K562 (cell line): ENCODE results near the gene ICE2. TPM values are rescaled to one million over a fixed set of nuclear protein-coding genes. Genes with fewer than 3 reads are reported as not detected.

Experiments used
- ATAC-seq: fragments of 200-7000 bp; cut with Tn5 transposase; 3 replicates; pipeline ENCODE4 v1.9.1; 2020; ENCODE audit warnings: moderate library complexity
- BruUV-seq: library from RNA; stranded (reverse); fragments of 400-500 nt; replicated peaks from 2 replicates; lab custom pipeline; 2021; lab: Mats Ljungman, UMichigan
- CTCF ChIA-PET: fragments of 300-600 bp; formaldehyde crosslinking; extraction: SDS; loops from one replicate; lab custom pipeline; 2021; ENCODE audit warnings: low intra/inter-chr PET ratio; lab: Yijun Ruan, JAX
- POLR2A ChIA-PET: fragments of 300-600, 350-650 bp; sonication (Branson Sonifier 250); formaldehyde crosslinking; extraction: SDS; loops from one replicate; lab custom pipeline; 2021; ENCODE audit warnings: antibody characterized with exemption, inconsistent platforms; lab: Yijun Ruan, JAX
- DNase-seq, 4 experiments: peaks; one replicate each; pipeline versions ENCODE4 v3.0.0 to v3.0.0-alpha.2; 2011 to 2018; ENCODE audit warnings: low spot score in 3 of 4, mixed read lengths in 3 of 4; ENCODE audit errors: extremely low read depth in 1 of 4
- FAIRE-seq: peaks from 2 replicates; lab custom pipeline; 2011; peaks lifted over from hg19 to GRCh38; lab: Jason Lieb, UNC
- H2AFZ ChIP-seq: 2 replicates; pipeline ENCODE4 v1.6.0; 2011; ENCODE audit warnings: low read depth, low read length, control low read depth, inconsistent platforms
- H3K27ac ChIP-seq: fragments of 200-600 bp; 3 replicates; pipeline ENCODE4 v1.8.0; 2011; ENCODE audit warnings: low read depth, mild to moderate bottlenecking, control low read depth, inconsistent platforms, low read length, moderate library complexity, mixed read lengths; ENCODE audit errors: extremely low read depth
- H3K27me3 ChIP-seq, 2 experiments: fragments of 300-600 bp in 1 of 2; 2 replicates in 1 of 2; 3 replicates in 1 of 2; pipeline versions ENCODE4 v1.6.0 to v1.8.0; 2011; ENCODE audit warnings: inconsistent platforms in 2 of 2, low read length in 2 of 2, mild to moderate bottlenecking in 1 of 2, mixed read lengths in 1 of 2, moderate library complexity in 1 of 2; ENCODE audit not compliant: control insufficient read depth in 2 of 2, insufficient read depth in 2 of 2
- H3K36me3 ChIP-seq: fragments of 300-600 bp; 3 replicates; pipeline ENCODE4 v1.8.0; 2011; ENCODE audit warnings: mild to moderate bottlenecking, low read length, inconsistent platforms; ENCODE audit not compliant: control insufficient read depth, insufficient read depth
- H3K4me1 ChIP-seq, 2 experiments: fragments of 200-600 bp in 1 of 2; replicated peaks in 1 of 2; 2 replicates in 1 of 2; 3 replicates in 1 of 2; pipeline versions ENCODE4 v1.5.1 to v1.8.0; 2011; ENCODE audit warnings: inconsistent platforms in 2 of 2, low read length in 2 of 2, mild to moderate bottlenecking in 1 of 2, mixed read lengths in 1 of 2, moderate library complexity in 1 of 2; ENCODE audit not compliant: control insufficient read depth in 2 of 2, insufficient read depth in 2 of 2
- H3K4me2 ChIP-seq: 2 replicates; pipeline ENCODE4 v1.6.1; 2011; ENCODE audit warnings: low read length, control low read depth, inconsistent platforms, mixed read lengths; ENCODE audit not compliant: insufficient read depth
- H3K4me3 ChIP-seq: fragments of 200-600 bp; sonication (generic), shearing (Covaris generic); 2 replicates; pipeline ENCODE4 v1.5.1; 2016; ENCODE audit warnings: control low read depth, inconsistent platforms
- H3K79me2 ChIP-seq: fragments of 200-600 bp; 3 replicates; pipeline ENCODE4 v1.8.0; 2011; ENCODE audit warnings: low read length, inconsistent platforms; ENCODE audit not compliant: control insufficient read depth, insufficient read depth
- H3K9ac ChIP-seq, 2 experiments: 2 replicates each; pipeline versions ENCODE4 v1.6.0 to v1.6.1; 2011; ENCODE audit warnings: low read depth in 2 of 2, low read length in 2 of 2, control low read depth in 1 of 2, inconsistent platforms in 1 of 2, mild to moderate bottlenecking in 1 of 2, mixed read lengths in 1 of 2; ENCODE audit not compliant: insufficient read depth in 1 of 2
- H3K9me1 ChIP-seq: one replicate; pipeline ENCODE4 v1.6.0; 2011; ENCODE audit warnings: inconsistent platforms, mild to moderate bottlenecking, low read length, moderate library complexity; ENCODE audit not compliant: control insufficient read depth, insufficient read depth
- H3K9me3 ChIP-seq: replicated peaks from 2 replicates; pipeline ENCODE4 v1.5.1; 2011; ENCODE audit warnings: low read depth, low read length, inconsistent platforms; ENCODE audit not compliant: control insufficient read depth, insufficient read depth
- H4K20me1 ChIP-seq: replicated peaks from 2 replicates; pipeline ENCODE4 v1.6.1; 2011; ENCODE audit warnings: low read length, inconsistent platforms, mixed read lengths; ENCODE audit not compliant: control insufficient read depth, insufficient read depth
- ARHGAP35 ChIP-seq: fragments of 450-650 bp; IDR thresholded peaks from 2 replicates; pipeline ENCODE4 v1.6.1; 2018; ENCODE audit not compliant: partially characterized antibody
- HEY1 ChIP-seq: fragments of 250-450 bp; sonication (Bioruptor Pico); IDR thresholded peaks from 2 replicates; pipeline ENCODE4 v1.5.0; 2020; ENCODE audit warnings: mild to moderate bottlenecking, moderate library complexity, borderline replicate concordance
- IRF1 ChIP-seq: sonication (generic); formaldehyde crosslinking; IDR thresholded peaks from 2 replicates; pipeline ENCODE4 v1.8.0; 2022; ENCODE audit warnings: missing genetic modification reagents, mild to moderate bottlenecking, borderline replicate concordance
- WHSC1 ChIP-seq: IDR thresholded peaks from one replicate; pipeline ENCODE4 v1.6.1; 2012; ENCODE audit warnings: low read length, control low read depth, inconsistent platforms
- ZKSCAN8 ChIP-seq: fragments of 200-800 bp; sonication (Bioruptor generic); IDR thresholded peaks from 2 replicates; pipeline ENCODE4 v1.6.1; 2016; ENCODE audit warnings: missing genetic modification characterization, missing compliant biosample characterization
- WGBS: fragments of 100-300 bp; shearing (Covaris generic); methylation state at CpG from one replicate; pipeline ENCODE4 v1.1.6; 2016; ENCODE audit warnings: low coverage, mixed read lengths; ENCODE audit not compliant: insufficient coverage; ENCODE audit errors: missing lambda C conversion rate; 5-methylcytosine and 5-hydroxymethylcytosine counted together
- in situ Hi-C: fragments of 300-500 bp; cut with MboI; formaldehyde crosslinking; loops from 4 replicates; pipeline ENCODE4 v1.15.0; 2018; ENCODE audit warnings: inconsistent platforms, mixed read lengths
- intact Hi-C: fragments of 100-400 bp; cut with micrococcal nuclease; formaldehyde crosslinking; loops from 2 replicates; pipeline ENCODE4 v1.14.2; 2022
- polyA plus RNA-seq, 8 experiments: library from polyadenylated mRNA; depleted of rRNA in 4 of 8; stranded (reverse) in 5 of 8; unstranded in 3 of 8; fragments of >200 nt; fragmentation: Nextera tagmentation in 2 of 8; fragmentation: Illumina TruSeq in 1 of 8; extraction: Ambion mirVana in 2 of 8; extraction: Trizol in 1 of 8; gene quantifications; 2 replicates each; pipeline versions ENCODE4 v1.2.1 to v1.2.3, GENCODE V29; 2011 to 2014; ENCODE audit warnings: inconsistent platforms in 1 of 8, missing spikeins in 1 of 8
- total RNA-seq, 7 experiments: library from RNA; depleted of rRNA in 6 of 7; stranded (reverse); fragments of >200 nt in 6 of 7; fragmentation: Illumina TruSeq in 2 of 7; extraction: Trizol in 2 of 7; gene quantifications; 2 replicates each; pipeline versions ENCODE4 v1.2.1 to v1.2.3, GENCODE V29; 2011 to 2021; ENCODE audit warnings: low replicate concordance in 1 of 7

Gene ICE2
- total and polyA plus RNA-seq, 9 of the 15 experiments (the other 6 are each of a cell fraction or from before 2014, with no cell fraction given), result 21.8 to 87.9 (median 58.1) TPM

GRCh38 chr15:60483042-60483441 is 4.1 kb upstream of the ICE2 start:
- Histone ChIP-seq H3K27ac (no peak overlapping the region), H3K9me1 (no peaks in the 10 kb centered on the region), H3K4me1 (peaks cover 0 to 13% of the 10 kb centered on the region in 2 experiments; a peak in 3 of 5 replicates), H3K27me3 (no peaks in the 10 kb centered on the region), H3K79me2 (peaks cover 18% of the 10 kb centered on the region), H3K9me3 (no peaks in the 10 kb centered on the region), H3K9ac (no peak overlapping the region), H2AFZ (no peak overlapping the region), H3K4me2 (no peak overlapping the region), H4K20me1 (no peaks in the 10 kb centered on the region), H3K4me3 (no peak overlapping the region), H3K36me3 (no peaks in the 10 kb centered on the region)
- ATAC-seq (no peak), FAIRE-seq (no peak), DNase-seq (no peak)
- ChIA-PET CTCF (no interaction called here), POLR2A (no interaction called here)
- WGBS, result 52% methylated on average over 2 of the region's 3 CpGs
- in situ Hi-C loops (no loop called here), intact Hi-C loops (no loop called here)
- no TSS peak for BruUV-seq
- no peak for TF ChIP-seq HEY1 (CRISPR knock-in tag)
- no peak for TF ChIP-seq ARHGAP35
- no peak for TF ChIP-seq IRF1 (CRISPR knock-in tag)
- no peak for TF ChIP-seq ZKSCAN8 (CRISPR knock-in tag)

DNA sequence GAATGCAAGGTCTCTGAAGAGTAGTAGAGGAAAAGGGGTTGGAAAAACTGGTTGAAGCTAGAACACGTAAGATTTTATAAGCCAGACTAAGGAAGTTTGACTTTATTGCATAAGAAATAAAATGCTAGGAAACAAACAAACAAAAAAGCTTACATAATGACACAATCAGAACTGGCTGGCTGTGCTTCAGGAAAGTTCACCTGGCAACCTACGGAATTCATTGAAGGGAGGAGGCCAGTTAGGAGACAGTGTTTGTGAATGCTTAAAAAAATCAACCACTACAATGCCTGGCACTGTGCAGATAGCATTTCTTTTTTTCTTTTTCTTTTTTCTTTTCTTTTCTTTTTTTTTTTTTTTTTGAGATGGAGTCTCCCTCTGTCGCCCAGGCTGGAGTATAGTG is 1.9 kb upstream of the ICE2 start:
- Histone ChIP-seq H3K9me1 (no peaks in the 10 kb centered on the region), H2AFZ (no peak overlapping the region), H3K4me1 (peaks cover 0 to 17% of the 10 kb centered on the region in 2 experiments; a peak in 3 of 5 replicates), H4K20me1 (no peaks in the 10 kb centered on the region), H3K4me3 (no peak overlapping the region), H3K79me2 (peaks cover 40% of the 10 kb centered on the region), H3K36me3 (peaks cover 13% of the 10 kb centered on the region), H3K9me3 (no peaks in the 10 kb centered on the region), H3K4me2 (no peak overlapping the region), H3K27me3 (no peaks in the 10 kb centered on the region), H3K9ac (no peak overlapping the region), H3K27ac (no peak overlapping the region)
- WGBS, result 96% methylated on average over 2 of the region's 3 CpGs
- CTCF ChIA-PET, result interaction anchor here (0.6 kb wide), 1 partner anchor 124 kb away, joined by 4 read pairs; no protein-coding TSS in a partner anchor
- intact Hi-C loops, result no loop called here
- no peak for FAIRE-seq
- in situ Hi-C loops, result no loop called here
- no TSS peak for BruUV-seq
- TF ChIP-seq WHSC1, result no peak
- POLR2A ChIA-PET, result no interaction called here
- ATAC-seq, result no peak
- DNase-seq, result no peak
